IMR-90 (cell line): ENCODE data around the gene PEX11G.

Experiments
- CEBPB ChIP-seq: IDR thresholded peaks from 2 replicates; pipeline ENCODE4 v1.6.1; 2012; ENCODE audit warnings: low read depth, low read length, improper control_type of control experiment
- MAFK ChIP-seq: IDR thresholded peaks from 2 replicates; pipeline ENCODE4 v1.6.1; 2012; ENCODE audit warnings: low read depth, low read length, improper control_type of control experiment
- POLR2A ChIP-seq: IDR thresholded peaks from 2 replicates; pipeline ENCODE4 v1.6.1; 2012; ENCODE audit warnings: mild to moderate bottlenecking, low read depth, low read length
- RCOR1 ChIP-seq: IDR thresholded peaks from 2 replicates; pipeline ENCODE4 v1.6.1; 2012; ENCODE audit warnings: mild to moderate bottlenecking, low read length, improper control_type of control experiment; ENCODE audit not compliant: insufficient replicate concordance
- RFX5 ChIP-seq: IDR thresholded peaks from 2 replicates; pipeline ENCODE4 v1.8.0; 2012; ENCODE audit warnings: low read depth, mild to moderate bottlenecking, low read length, moderate library complexity
- SMC3 ChIP-seq: fragments of 150-350 bp; IDR thresholded peaks from 2 replicates; pipeline ENCODE4 v1.6.1; 2016; ENCODE audit warnings: low read depth, mild to moderate bottlenecking, antibody characterized with exemption, low read length, moderate library complexity
- TF ChIP-seq, protein P1 (sequence below): conservative IDR thresholded peaks from 2 replicates; pipeline ENCODE4 v1.5.1; 2012; ENCODE audit warnings: mild to moderate bottlenecking, low read depth, low read length, improper control_type of control experiment
- TF ChIP-seq, protein P2 (sequence below): fragments of 150-350 bp; IDR thresholded peaks from 2 replicates; pipeline ENCODE4 v1.6.1; 2017; ENCODE audit warnings: mild to moderate bottlenecking, antibody characterized with exemption, low read length, low read depth
- TF ChIP-seq, protein P3 (sequence below): fragments of 150-350 bp; IDR thresholded peaks from 2 replicates; pipeline ENCODE4 v1.6.1; 2016; ENCODE audit warnings: low read depth, mild to moderate bottlenecking, low read length, moderate library complexity, borderline replicate concordance

DNA sequence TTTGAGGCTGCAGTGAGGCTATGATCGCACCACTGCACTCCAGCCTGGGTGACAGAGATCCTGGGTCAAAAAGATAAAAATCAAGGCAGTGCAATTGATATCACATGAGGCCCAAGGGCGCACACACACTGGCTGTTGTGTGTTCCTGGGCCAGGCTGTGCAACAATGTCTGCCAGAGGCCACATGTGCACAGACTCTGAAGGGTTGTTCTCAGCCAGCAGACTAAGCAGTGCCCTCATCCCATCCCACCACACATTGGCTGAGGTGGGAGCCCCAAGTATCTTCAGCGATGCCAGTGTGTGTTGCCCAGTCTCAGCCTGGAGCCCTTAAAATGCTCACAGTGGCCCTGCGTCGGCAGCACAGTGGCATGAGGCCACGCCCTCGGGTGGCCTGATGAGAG lies 12.6 kb downstream of the PEX11G start:
- TF ChIP-seq, protein P1, sequence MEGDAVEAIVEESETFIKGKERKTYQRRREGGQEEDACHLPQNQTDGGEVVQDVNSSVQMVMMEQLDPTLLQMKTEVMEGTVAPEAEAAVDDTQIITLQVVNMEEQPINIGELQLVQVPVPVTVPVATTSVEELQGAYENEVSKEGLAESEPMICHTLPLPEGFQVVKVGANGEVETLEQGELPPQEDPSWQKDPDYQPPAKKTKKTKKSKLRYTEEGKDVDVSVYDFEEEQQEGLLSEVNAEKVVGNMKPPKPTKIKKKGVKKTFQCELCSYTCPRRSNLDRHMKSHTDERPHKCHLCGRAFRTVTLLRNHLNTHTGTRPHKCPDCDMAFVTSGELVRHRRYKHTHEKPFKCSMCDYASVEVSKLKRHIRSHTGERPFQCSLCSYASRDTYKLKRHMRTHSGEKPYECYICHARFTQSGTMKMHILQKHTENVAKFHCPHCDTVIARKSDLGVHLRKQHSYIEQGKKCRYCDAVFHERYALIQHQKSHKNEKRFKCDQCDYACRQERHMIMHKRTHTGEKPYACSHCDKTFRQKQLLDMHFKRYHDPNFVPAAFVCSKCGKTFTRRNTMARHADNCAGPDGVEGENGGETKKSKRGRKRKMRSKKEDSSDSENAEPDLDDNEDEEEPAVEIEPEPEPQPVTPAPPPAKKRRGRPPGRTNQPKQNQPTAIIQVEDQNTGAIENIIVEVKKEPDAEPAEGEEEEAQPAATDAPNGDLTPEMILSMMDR, result no peak
- TF ChIP-seq POLR2A (no peak), SMC3 (no peak), MAFK (no peak), RFX5 (no peak), RCOR1 (no peak), CEBPB (no peak)
- TF ChIP-seq, protein P2, sequence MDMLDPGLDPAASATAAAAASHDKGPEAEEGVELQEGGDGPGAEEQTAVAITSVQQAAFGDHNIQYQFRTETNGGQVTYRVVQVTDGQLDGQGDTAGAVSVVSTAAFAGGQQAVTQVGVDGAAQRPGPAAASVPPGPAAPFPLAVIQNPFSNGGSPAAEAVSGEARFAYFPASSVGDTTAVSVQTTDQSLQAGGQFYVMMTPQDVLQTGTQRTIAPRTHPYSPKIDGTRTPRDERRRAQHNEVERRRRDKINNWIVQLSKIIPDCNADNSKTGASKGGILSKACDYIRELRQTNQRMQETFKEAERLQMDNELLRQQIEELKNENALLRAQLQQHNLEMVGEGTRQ, result no peak
- TF ChIP-seq, protein P3, sequence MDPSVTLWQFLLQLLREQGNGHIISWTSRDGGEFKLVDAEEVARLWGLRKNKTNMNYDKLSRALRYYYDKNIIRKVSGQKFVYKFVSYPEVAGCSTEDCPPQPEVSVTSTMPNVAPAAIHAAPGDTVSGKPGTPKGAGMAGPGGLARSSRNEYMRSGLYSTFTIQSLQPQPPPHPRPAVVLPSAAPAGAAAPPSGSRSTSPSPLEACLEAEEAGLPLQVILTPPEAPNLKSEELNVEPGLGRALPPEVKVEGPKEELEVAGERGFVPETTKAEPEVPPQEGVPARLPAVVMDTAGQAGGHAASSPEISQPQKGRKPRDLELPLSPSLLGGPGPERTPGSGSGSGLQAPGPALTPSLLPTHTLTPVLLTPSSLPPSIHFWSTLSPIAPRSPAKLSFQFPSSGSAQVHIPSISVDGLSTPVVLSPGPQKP, result no peak
